Measurements from ENCODE around the gene MED12L.

MED12L gene

DNA sequence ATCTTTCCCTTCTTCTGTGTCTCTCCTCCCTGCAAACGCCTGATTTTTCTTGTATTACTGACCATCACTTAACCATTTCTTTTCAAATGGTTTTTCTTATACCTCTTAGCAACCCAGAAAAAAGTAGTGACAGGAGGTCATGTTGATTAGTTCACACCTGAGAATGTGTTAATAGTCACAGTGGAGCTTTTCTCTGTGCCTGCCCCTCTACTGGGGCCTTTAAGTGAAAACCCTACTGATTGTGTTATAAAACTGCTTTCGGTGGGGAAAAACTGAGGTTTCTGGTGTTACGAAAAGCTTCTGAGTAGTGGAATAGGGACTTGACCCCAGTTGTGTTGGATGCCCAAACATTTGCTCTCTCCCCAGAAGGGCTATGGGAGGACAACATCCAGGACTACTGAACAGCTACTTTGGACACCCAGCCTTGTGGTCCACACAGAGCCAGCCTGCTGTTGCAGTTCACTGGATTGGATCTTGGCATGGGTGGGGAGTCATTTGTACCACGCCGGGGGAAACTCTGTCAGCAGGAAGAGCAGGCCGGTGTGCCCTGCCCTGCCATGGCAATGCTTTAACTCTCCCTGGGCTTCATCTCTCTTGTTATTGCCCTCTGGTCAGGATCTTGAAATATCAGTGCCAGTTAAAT is 220.8 kb downstream of the MED12L start:
- DNase-seq, result no peak

DNA sequence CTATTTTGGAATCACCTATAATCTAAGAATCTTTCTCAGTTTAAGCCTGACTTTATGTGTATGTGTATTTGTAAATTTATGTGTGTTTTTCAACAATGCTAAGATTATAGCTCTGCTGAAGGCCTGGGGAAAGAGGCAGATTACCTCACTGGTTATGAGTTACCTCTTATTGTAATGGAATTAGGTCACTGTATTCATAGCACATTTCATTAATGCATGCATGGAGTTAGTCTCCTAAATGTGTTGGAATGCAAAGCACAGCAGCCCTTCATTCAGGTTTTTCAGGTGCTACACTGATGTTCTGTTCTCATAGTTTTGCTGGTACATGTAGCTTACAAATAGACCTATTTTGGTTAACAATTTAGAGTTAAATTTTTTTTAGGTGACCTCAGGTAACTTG is 221.7 kb downstream of the MED12L start:
- no peak for DNase-seq

DNA sequence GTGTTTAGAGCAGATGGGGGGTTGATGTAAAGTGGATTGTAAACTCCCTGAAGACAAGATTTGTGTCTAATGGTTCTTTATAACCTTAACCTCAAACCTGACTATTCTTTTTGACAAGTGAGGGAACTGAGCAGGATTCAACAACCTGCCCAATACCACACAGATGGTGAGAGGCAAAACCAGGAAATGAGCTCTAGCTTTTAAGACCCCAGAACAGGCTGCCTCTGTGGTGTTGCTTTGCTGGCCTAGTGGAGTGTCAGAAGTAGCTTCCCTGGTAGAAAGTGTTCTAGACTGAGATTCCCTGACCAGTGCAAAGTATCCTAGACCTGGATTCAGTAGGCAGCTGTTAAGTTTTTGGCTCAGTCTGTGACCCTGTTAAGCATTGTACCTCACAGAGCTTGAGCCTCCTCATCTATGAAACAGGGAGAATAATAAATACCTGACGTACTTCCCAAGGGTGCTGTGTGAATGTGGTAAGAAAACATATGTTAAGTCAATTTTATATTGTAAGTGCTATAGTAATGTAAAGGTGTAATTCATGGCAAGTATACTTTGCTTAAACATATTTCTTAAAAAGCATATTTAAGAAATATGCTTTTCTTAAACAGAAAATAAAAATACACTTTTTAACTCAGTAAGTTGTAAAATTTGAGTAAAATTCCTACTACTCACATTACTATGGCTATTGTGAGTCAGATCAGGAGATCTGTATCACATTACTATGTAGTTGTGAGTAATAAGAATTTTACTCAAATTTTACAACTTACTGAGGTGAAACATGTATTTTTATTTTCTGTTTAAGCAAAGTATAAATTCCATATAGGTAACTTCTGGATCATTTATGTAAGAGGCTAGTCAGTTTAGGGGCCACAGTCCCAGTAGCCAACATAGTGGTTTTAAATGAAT is 222.4 kb downstream of the MED12L start:
- DNase-seq, result no peak

DNA sequence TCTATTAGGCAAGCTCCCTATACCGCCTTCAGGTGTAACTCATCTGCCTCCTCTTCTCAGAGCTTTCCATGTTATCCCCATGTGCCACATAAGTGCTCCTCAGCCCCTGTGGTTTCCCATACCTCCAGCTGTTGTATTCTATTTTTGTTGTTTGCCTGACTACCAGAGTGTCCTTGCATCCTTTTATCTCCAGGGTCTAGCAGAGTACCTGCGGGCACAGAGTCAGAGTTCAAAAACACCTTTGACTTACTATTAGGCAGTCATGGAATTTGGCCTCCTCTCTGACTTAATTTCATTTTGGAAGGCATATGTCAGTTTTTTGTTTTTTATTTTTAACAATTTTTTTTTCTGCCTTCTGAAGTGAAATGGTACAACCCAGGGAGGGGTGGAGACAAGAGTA is 224.1 kb downstream of the MED12L start:
- DNase-seq, result no peak

DNA sequence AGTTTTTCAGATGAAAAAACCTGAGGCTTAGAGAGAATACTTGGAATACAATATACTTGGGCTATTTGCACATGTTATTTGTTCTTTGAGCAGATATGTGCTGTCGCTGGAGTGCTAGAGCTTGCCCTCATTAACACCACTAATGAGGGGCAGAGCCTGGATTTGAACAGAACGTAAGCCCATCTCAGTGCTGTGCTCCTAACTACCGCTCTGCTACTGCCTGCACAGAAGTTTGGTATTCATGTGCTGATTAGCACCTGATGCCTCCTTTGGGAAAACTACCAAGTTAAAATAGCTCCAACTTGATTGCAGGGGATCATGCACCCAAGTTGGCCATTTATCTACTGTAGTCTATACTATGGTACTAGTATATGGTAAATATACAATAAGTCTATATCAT is 227.5 kb downstream of the MED12L start:
- DNase-seq, result no peak

DNA sequence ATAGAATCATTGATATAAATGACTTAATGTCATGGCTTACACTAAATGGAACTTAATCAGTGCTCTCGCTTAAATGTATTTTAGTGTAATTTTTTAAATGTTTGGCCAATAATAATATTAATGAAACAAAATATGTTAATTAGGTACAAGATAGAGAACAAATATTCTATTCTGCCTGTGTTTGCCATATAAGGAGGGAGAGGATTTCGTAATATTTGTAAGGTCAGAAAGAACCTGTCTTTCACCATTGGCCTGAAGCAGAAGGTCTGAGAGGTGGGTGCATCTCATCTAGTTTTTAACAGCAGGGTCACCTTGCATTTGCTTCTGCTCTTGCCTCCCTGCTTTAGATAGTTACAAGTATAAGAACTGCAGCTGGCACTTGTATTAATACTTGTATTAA is 228.7 kb downstream of the MED12L start:
- no peak for DNase-seq

DNA sequence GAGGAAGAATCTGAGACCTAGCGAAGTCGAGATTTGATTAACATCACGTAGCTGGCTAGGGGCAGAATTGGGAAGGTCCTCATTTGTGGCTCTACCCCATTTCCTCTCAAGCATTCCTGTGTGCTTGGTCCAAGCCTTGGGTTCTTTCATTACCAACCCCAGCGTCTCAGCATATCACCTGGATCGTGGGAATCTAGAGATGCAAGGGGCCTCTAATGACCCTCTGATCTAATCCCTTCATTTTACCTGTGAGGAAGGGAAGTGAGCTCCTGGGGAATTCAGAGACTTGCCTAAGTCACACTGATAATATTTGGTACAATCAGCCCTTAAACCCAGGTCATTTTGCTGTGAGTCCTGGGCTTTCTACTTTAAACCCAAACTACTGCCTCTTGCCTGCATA is 229.1 kb downstream of the MED12L start:
- DNase-seq, result no peak

DNA sequence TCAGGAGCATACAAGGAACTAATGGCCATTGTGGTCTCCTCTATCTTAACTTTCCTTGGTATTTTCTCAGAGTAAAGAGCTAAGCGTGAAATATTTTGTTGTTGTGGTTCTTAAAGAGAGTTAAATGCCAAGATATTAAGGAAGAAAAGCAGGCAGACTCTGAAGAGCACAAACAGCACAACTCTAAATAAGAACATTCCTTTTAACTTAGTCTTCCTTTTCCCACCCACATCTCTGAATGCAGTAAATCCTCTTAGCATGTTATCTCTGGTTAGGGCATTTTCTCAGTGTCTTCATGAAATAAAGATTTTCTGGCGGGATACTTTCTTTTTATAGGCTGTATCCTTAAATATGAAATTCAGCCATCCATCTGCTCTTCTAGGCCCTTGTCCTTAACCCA is 229.7 kb downstream of the MED12L start:
- DNase-seq, result no peak

DNA sequence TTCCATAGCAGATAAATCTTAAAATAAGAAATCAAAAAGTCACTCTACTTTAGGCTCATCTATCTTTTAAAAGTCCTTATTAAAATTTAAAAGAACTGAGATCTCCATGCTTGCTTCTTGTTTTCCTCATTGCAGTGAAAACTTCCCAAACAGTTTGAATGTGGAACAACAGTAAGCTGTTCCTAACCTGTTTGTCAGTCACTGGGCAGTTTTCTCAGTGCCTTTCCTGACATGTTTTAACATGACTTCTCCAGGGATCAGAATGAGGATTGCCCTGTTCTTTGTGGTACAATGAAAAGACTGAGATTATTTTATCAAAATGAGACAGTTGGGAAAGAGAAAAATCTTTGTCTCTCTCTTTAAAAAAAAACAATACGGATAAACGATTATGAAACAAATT is 230.4 kb downstream of the MED12L start:
- DNase-seq, result no peak

DNA sequence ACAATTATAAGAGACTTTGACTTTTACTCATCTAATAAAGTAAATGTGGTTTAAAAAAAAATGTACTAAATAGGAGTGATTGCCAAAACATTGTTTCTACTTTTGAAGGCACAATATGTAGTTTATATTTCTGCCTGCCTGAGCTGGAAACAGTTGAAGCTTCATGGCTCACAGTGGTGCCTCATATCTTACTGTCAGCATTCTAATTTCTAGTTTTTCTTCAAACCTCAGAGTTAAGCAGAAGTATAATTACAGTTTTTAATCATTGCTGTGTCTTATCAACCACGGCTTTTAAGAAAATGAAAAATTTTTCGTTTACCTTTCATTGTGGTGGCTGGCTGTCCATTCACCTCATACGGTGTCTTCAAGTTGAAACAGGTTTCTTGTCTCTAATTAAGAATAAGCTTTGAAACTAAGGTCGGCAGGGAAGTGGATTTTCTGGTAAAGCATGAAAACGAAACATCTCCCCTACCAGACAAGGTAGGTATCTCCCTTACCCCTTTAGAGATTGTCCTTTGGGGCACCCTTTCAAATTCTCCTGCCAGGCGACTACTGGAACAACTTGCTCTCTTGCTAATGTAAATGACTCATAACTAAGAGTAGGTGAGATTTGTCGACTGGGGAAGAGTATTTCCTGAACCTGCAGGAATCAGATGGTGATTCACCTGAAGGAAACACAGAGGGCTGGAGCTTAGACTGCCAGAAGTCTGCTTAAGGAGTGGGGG is 231.0 kb downstream of the MED12L start, which contains the start of gene GPR87:
Gene GPR87 (minus strand): TSS at position 554 of the 725 bp plus-strand sequence. CDS start 16,720 bp downstream, outside the sequence.
- DNase-seq, result no peak

DNA sequence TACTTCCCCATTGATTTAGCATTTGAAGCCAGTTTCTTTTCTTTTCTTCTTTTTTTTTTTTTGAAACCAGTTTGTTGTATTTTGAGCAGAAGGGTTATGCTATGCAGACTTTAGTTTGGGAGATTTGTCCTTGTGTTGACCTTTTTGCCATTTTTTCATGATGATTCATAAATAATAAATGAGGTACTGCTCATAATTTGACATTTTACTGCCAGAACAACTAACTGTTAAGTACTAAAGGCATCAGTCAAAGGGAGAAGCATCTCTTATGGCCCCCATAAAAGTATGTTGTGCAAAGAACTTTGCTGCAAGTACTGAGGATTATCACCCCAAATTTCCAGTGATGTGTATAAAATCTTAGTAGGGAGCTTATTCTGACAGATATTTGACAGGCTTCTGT is 232.8 kb downstream of the MED12L start:
- no peak for DNase-seq

DNA sequence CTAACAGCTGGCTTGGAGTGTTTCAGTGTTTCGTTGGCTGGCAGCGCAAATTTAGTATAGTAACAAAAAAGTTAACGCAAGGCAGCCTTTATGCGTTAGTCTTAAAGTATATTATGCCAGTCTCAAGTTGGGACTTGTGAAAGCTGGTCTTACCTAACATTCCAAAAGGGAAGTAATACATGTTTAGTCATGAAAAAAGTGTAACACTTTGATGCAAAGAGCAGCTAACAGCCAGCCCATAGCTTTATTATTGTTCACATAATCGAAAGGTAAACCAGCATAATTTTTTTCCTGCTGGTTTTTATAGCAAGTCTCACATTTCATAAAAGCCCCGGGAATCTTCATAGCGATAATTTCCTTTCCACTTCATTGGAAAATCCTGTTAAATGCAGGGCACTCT is 233.5 kb downstream of the MED12L start:
- no peak for DNase-seq

DNA sequence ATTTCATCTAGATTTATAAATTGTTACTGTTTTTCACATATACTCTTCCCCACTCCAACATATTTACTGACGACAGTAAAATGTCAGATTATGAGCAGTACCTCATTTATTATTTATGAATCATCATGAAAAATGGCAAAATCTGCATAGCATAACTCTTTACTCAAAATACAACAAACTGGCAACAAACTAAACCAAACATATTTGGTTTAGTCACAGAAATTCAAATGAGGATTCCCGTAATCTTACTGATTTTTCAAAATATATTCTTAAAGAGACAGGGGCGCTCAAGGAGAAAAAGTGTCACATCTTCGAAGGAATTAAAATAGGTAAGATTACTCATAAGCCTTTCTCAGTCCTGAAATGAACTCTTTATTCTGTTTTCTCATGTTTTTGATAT is 234.2 kb downstream of the MED12L start:
- no peak for DNase-seq

DNA sequence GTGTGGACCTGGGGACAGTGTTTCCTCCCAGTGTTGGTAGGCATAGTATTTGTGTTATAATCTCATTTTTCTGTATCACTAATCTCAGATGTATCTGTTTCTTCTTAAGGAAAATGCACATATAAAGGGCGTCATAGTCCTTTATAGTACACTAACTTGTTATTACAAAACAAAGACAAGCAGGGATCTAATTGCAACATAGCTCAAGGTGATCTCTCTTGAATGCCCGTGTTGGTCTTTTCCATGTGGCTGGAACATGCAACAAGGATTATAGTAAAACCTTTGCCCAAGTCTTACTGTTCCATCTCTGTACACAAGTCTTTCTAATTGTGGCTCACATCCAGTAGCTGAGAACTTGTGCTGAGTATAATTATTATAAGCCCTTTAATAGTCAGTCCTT is 234.7 kb downstream of the MED12L start:
- no peak for DNase-seq

DNA sequence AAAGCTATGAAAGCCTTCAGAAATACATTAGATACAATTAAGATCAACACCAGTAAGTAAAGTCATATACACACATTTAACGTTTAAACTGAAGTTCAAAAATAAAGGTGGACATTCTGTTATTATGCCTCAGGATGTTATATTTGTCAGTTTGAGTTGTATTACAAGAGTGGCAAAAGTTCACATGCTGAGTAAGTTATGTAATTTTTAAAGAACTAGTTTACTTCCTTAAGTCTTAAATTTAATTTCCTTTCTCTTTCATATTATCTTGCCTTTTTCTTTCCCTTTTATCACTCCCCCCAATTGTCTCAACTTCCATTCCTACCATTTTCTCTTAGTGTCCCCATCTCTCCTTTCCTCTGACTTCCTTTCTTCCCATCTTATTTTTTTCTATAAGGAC is 236.1 kb downstream of the MED12L start:
- no peak for DNase-seq

DNA sequence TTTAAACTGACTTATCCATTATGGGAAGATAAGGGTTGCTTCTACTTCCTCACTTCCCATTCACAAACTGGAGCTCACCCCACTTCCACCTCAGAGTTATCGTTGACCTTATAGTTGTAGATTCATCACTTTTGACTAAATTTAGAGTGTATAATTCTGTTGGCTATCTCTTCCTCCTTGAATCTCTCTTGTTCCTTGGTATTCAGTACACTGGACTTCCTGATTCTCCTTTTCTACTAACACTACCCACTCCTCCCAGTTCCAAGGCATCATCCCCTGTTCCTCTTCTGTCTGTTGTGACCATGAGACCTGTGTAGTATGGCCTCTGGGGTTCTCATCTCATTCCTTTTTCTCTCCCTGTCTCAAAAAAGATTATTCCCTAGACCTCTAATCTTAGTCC is 237.0 kb downstream of the MED12L start:
- no peak for DNase-seq

DNA sequence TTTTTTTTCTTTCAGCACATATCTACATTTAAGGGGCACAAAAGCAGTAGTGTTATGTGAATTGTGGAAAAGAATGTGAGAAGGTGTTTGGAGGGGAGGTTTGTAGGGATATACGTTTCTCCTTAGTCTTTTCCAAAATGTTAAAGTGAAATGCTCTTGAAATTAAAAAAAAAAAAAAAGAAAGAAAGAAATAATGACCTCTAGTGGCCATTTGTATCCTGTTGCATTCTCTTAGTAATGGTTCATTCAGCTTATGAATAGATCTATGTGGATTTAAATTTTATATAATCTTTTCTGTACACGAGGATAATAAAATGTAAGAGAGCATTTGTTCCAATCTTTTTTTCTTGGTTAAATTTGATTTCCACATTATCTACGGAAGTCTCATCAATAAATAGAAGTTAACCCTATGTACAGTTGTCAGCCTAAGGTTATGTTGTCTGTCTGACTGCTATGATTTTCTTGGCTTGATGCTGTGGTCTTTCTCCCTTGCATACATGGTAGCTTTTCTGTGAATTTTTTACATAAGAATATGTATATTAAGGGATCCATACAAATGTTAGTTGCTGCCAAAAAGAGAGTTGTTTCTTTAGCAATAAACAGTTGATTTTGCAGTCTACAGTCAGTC is 242.2 kb downstream of the MED12L start:
- no peak for DNase-seq

DNA sequence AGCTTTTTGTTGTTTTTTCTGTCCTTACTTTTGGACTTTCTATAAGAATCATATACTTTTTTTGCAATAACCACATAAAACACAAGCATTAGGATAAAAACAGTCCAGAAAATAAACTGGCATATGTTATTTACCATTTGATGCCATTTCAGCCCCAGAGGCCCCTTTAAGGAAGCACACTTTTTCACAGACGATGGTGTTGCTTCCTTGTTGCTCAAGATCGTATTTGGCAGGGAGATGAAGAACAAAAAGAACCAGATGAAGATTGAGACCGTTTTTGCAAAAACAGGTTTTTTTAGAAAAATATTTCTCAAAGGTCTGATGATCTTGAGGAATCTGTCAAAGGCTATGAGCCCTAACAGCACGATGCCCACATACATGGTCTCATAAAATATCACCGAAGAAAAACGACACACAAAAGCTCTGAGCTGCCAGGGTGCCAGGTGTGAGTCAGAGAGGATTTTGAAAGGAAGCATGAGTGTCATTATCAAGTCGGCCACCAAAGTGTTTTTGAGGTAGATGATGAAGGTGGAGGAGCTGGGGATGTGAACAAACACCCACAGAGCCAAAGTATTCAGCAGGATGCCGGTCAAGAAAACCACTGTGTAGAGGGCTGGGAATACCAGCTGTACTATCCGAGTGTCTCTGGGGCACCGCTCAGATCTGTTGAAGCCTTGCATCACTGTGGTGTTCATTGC is 243.0 kb downstream of the MED12L start:
- no peak for DNase-seq

DNA sequence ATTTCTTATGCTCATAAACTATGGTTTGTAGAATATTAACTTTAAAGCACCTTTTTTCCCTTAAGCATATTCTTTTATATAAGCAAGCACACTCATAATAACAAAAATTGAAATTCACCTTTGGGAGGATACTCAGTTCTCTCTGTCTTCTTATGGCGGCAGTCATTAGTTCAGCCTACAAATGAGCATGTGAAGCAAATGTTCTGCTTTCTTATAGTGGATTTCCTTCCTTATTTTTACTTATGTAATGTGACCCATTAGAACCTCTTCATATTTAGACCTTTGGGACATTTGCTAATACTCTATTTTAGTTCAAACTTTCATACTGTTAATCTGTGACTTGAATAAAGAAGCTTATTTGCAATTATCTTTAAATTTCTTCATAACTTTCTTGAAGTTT is 243.9 kb downstream of the MED12L start, which contains the start of gene P2RY13:
Gene P2RY13 (minus strand): TSS at position 187 of the 400 bp plus-strand sequence. CDS start 21 bp downstream, at position 166.
- no peak for DNase-seq

DNA sequence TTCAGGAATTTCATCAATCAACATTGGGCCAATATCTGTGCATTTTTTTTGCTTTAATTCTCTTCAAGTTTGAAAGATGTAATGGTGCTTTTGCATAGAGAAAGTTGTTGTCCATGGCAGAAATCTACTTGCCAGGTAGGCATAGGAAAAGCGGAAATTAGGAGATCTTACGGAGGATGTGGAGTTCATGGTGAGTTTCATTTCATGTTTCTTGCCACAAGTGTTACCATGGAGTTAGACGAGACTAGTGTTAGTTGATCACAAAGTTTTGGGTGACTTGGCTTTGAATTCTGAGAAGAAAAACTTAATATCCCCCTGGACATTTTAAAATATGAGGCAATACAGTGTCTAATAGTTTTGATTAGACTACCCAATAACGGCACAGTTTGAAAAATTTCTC is 244.9 kb downstream of the MED12L start:
- no peak for DNase-seq

DNA sequence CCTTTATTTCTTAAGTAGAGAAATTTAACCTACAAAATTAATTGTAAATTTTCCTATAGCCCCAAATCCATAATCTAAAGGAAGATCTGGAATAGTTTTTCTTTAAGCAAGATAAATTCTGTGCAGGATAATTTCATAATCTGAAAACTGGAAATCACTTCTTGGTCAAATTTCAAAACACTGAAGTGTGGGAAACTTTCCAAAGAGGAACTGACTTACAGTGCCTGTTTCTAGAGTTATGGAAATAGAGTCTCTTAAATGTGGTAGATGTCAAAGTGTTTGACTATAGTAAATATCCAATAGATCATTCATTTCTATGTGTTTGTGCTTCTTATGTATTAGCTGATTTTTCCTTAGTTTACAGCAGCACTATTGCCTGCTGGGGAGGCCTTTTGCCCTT is 245.4 kb downstream of the MED12L start:
- DNase-seq, result no peak

DNA sequence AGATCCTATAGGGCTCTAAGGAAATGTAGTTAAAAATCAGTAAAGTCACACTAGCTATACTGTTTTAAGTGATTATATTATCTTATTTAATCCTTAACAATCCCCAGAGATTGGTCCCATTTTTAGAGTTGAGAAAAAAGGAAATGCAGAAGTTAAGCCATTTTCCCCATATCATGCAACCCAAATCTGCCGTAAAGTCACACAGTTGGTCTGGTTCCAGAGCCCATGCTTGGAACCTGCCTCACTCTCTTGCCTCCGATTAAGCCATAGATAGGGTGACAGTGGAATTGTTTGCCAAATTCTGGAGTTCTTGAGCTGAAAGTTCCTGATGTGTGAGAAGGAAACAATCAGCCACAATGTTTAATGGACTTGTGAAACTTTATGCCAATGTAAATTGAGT is 246.2 kb downstream of the MED12L start:
- no peak for DNase-seq

DNA sequence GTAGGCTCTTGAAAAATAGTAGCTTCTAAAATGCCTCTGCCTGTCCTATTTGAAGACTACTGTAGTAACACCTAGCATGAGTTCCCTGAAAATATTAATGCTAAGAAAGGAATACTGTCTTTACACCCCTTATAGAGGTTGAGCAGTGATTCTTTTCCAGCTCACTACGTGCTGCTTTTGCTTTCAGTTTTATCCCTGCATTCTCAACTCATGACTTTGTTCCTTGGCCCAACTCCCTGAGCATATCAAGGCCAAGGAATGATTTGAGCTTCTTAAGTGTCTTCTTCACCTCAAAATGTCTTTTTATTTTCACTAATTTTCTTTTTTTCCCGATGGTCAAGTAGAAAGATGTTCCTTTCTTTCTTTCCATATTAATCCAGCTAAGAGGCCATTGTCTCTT is 260.4 kb downstream of the MED12L start:
- no peak for DNase-seq
